BLaER1 (cell line): ENCODE measurements around the gene TSC22D2.

ENCODE experiments used
- H3K27ac ChIP-seq: shearing (Covaris generic); formaldehyde crosslinking; 2 replicates; pipeline ENCODE4 v1.8.1; 2022
- H3K27me3 ChIP-seq: shearing (Covaris generic); formaldehyde crosslinking; 2 replicates; pipeline ENCODE4 v1.8.1; 2022
- H3K36me3 ChIP-seq: shearing (Covaris generic); formaldehyde crosslinking; 2 replicates; pipeline ENCODE4 v1.8.1; 2022
- H3K4me1 ChIP-seq: shearing (Covaris generic); formaldehyde crosslinking; 2 replicates; pipeline ENCODE4 v1.8.1; 2022
- H3K4me2 ChIP-seq: shearing (Covaris generic); formaldehyde crosslinking; 2 replicates; pipeline ENCODE4 v1.8.1; 2022
- H3K4me3 ChIP-seq: shearing (Covaris generic); formaldehyde crosslinking; 2 replicates; pipeline ENCODE4 v1.8.1; 2022
- H3K9ac ChIP-seq: shearing (Covaris generic); formaldehyde crosslinking; 2 replicates; pipeline ENCODE4 v1.8.1; 2022
- H3K9me3 ChIP-seq: shearing (Covaris generic); formaldehyde crosslinking; 2 replicates; pipeline ENCODE4 v1.8.1; 2022
- H4K20me1 ChIP-seq: shearing (Covaris generic); formaldehyde crosslinking; 2 replicates; pipeline ENCODE4 v1.8.1; 2022
- Cebpa-rat ChIP-seq: shearing (Covaris generic); IDR thresholded peaks from 2 replicates; pipeline ENCODE4 v1.8.1; 2022

Gene TSC22D2

GRCh38 chr3:150384296-150385212 is 23.5 kb upstream of the TSC22D2 start:
- no peaks in the 10 kb centered on the region for H3K36me3 ChIP-seq
- H3K9me3 ChIP-seq = no peaks in the 10 kb centered on the region
- H3K4me3 ChIP-seq = no peak overlapping the region
- no peak for TF ChIP-seq Cebpa-rat
- no peak overlapping the region for H3K27ac ChIP-seq
- H3K4me1 ChIP-seq = peaks cover 23% of the 10 kb centered on the region
- H3K27me3 ChIP-seq = no peaks in the 10 kb centered on the region
- no peaks in the 10 kb centered on the region for H4K20me1 ChIP-seq
- H3K9ac ChIP-seq = no peak overlapping the region
- H3K4me2 ChIP-seq = peak overlapping the region; percentile 66

- Histone ChIP-seq H3K9me3 (no peaks in the 10 kb centered on the region), H3K27me3 (no peaks in the 10 kb centered on the region), H3K4me3 (no peak overlapping the region), H3K27ac (no peak overlapping the region), H3K36me3 (no peaks in the 10 kb centered on the region), H3K9ac (no peak overlapping the region), H3K4me1 (peaks cover 33% of the 10 kb centered on the region), H4K20me1 (no peaks in the 10 kb centered on the region), H3K4me2 (peak overlapping the region; percentile 66)
- TF ChIP-seq Cebpa-rat = no peak
Observed at GRCh38 chr3:150385296-150386242, 22.5 kb upstream of the TSC22D2 start.

- H3K4me3 ChIP-seq = no peak overlapping the region
- no peak overlapping the region for H3K4me2 ChIP-seq
- no peak overlapping the region for H3K27ac ChIP-seq
- TF ChIP-seq Cebpa-rat = no peak
- no peaks in the 10 kb centered on the region for H3K36me3 ChIP-seq
- no peak overlapping the region for H3K9ac ChIP-seq
- H3K27me3 ChIP-seq = no peaks in the 10 kb centered on the region
- H4K20me1 ChIP-seq = no peaks in the 10 kb centered on the region
- no peaks in the 10 kb centered on the region for H3K9me3 ChIP-seq
- H3K4me1 ChIP-seq = peaks cover 33% of the 10 kb centered on the region
Observed at GRCh38 chr3:150388498-150389418, 19.3 kb upstream of the TSC22D2 start.

DNA sequence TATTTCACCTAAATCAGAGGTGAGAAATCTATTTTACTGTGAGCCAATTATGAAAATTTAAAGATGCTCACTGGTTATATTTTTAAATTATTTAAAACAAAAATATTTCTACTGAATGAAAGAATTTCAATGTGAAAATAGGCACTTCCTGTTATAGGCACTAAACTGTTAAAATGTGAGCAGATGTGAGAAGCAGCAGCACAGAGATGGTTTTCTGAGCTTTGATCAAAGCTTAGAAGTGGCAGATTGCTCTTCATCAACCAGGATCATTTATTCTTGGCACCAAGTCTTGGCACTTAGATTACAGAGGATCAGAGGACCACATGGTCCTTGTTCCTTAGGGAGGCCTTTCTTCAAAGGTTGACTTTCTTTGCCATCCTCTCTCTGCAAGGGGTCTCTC is 18.0 kb upstream of the TSC22D2 start:
- no peak for TF ChIP-seq Cebpa-rat
- Histone ChIP-seq H4K20me1 (no peaks in the 10 kb centered on the region), H3K9me3 (no peaks in the 10 kb centered on the region), H3K36me3 (no peaks in the 10 kb centered on the region), H3K27ac (no peak overlapping the region), H3K27me3 (no peaks in the 10 kb centered on the region), H3K4me2 (peak overlapping the region; percentile 49), H3K4me3 (no peak overlapping the region), H3K9ac (no peak overlapping the region), H3K4me1 (peaks cover 24% of the 10 kb centered on the region)

GRCh38 chr3:150391161-150391560 is 16.9 kb upstream of the TSC22D2 start:
- no peaks in the 10 kb centered on the region for H3K9me3 ChIP-seq
- no peaks in the 10 kb centered on the region for H4K20me1 ChIP-seq
- no peak overlapping the region for H3K4me3 ChIP-seq
- H3K4me1 ChIP-seq = peaks cover 18% of the 10 kb centered on the region
- no peak overlapping the region for H3K9ac ChIP-seq
- no peak overlapping the region for H3K27ac ChIP-seq
- H3K4me2 ChIP-seq = peak overlapping the region; percentile 49; the same call in 1 of the 2 replicates
- H3K36me3 ChIP-seq = no peaks in the 10 kb centered on the region
- no peaks in the 10 kb centered on the region for H3K27me3 ChIP-seq
- no peak for TF ChIP-seq Cebpa-rat

DNA sequence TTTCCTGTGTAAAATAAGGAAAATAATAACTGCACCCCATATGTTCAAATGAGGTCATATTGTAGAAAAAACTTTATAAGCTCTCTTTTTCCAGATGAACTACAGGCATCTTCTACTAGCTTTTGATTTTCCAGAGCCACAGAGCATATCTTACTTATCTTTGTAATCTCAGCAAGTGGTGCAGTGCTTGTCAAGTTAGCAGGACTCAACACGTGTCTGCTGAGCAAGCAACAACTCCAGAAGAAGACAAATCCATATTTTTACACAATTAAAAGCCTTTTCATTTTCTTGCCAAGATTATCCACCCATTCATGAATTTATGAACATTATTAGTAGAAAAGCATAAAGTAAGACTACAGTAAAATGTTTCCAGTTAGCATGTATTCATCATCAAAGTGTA is 14.4 kb upstream of the TSC22D2 start:
- H3K9ac ChIP-seq = no peak overlapping the region
- H3K4me3 ChIP-seq = no peak overlapping the region
- no peak for TF ChIP-seq Cebpa-rat
- no peaks in the 10 kb centered on the region for H3K27me3 ChIP-seq
- H3K36me3 ChIP-seq = no peaks in the 10 kb centered on the region
- H3K4me1 ChIP-seq = peaks cover 18% of the 10 kb centered on the region
- no peaks in the 10 kb centered on the region for H3K9me3 ChIP-seq
- no peak overlapping the region for H3K27ac ChIP-seq
- H3K4me2 ChIP-seq = no peak overlapping the region
- no peaks in the 10 kb centered on the region for H4K20me1 ChIP-seq

- H4K20me1 ChIP-seq = no peaks in the 10 kb centered on the region
- no peaks in the 10 kb centered on the region for H3K27me3 ChIP-seq
- no peak overlapping the region for H3K27ac ChIP-seq
- H3K9ac ChIP-seq = no peak overlapping the region
- TF ChIP-seq Cebpa-rat = no peak
- H3K4me3 ChIP-seq = no peak overlapping the region
- H3K4me1 ChIP-seq = peaks cover 17% of the 10 kb centered on the region
- H3K36me3 ChIP-seq = no peaks in the 10 kb centered on the region
- no peaks in the 10 kb centered on the region for H3K9me3 ChIP-seq
- no peak overlapping the region for H3K4me2 ChIP-seq
Observed at GRCh38 chr3:150394606-150395005, 13.5 kb upstream of the TSC22D2 start.

DNA sequence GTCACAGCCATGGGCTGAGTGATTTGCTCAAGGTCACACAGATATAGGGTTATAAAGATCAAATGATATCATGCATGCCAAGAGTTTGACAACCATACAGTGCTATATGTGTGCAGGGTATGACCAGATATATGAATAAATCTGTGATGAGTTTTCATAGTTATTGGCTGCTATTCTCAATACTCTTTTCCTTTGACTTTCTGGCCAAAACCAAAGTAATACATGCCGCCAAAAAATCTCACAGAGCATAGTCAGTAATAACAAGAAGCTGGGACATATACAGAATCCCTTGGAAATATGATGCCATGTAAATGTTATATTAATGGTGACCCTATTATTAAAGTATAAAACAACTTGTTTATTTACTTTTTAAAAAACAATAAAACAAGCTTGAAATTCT is 11.6 kb upstream of the TSC22D2 start:
- Histone ChIP-seq H3K27me3 (no peaks in the 10 kb centered on the region), H3K4me1 (no peaks in the 10 kb centered on the region), H3K36me3 (no peaks in the 10 kb centered on the region), H3K4me2 (no peak overlapping the region), H3K9ac (no peak overlapping the region), H3K27ac (no peak overlapping the region), H3K4me3 (no peak overlapping the region), H3K9me3 (no peaks in the 10 kb centered on the region), H4K20me1 (no peaks in the 10 kb centered on the region)
- TF ChIP-seq Cebpa-rat = no peak

GRCh38 chr3:150396956-150397550 is 11.0 kb upstream of the TSC22D2 start:
- no peak for TF ChIP-seq Cebpa-rat
- Histone ChIP-seq H3K4me2 (no peak overlapping the region), H3K36me3 (no peaks in the 10 kb centered on the region), H4K20me1 (no peaks in the 10 kb centered on the region), H3K9me3 (no peaks in the 10 kb centered on the region), H3K27ac (no peak overlapping the region), H3K4me3 (no peak overlapping the region), H3K9ac (no peak overlapping the region), H3K27me3 (no peaks in the 10 kb centered on the region), H3K4me1 (no peaks in the 10 kb centered on the region)
